ENCODE measurements around the gene KIAA0586.

DNA sequence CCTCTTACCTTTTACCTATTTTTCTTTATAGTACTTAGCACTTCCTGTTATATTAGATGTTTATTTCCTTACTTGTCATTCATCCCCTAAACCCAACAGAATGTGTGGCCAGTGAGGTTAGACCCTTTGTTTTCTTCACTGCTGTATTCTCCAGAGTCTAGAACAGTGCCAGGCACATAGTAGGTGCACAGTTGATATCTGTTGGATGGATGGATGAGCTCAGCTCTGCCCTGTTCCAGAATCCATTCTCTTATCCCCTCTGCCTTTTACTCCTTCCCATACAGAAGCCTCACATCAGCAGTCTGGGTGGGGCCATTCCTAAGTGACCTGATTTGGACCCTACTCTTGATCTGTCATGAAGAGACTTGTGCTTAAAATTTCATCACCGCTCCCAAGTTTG, 115.7 kb downstream of the KIAA0586 start:
- no peak for TF ChIP-seq CTCF (IDR thresholded peaks at IDR 0.05; ENCODE audit: insufficient read depth, low read depth, low read length)
- no peak for TF ChIP-seq EZH2 (IDR thresholded peaks at IDR 0.05; ENCODE audit: insufficient read depth, low read length)
